Heart left ventricle (tissue), 16 donors: Measurements from ENCODE around the gene INPP4A. TPM values are rescaled to one million over a fixed set of nuclear protein-coding genes. Genes with fewer than 3 reads are reported as not detected.

Experiments used
- ATAC-seq, 4 donors: fragments of 200-7000 bp; cut with Tn5 transposase; one replicate each; pipeline ENCODE4 v1.9.1; 2020 to 2022; ENCODE audit warnings: moderate library complexity in 4 of 4, mild to moderate bottlenecking in 3 of 4, moderate number of reproducible peaks in 1 of 4
- DNase-seq, 5 donors: peaks; one replicate each; pipeline ENCODE4 v3.0.0-alpha.2; 2020
- H3K27ac ChIP-seq, 12 donors: fragments of 200-600 bp; sonication (generic) in 4 of 12; one replicate each; pipeline versions ENCODE4 v1.5.0 to v1.8.0; 2016 to 2022; ENCODE audit warnings: mild to moderate bottlenecking in 2 of 12
- H3K27me3 ChIP-seq, 9 donors: fragments of 200-600 bp; sonication (generic) in 2 of 9; one replicate each; pipeline versions ENCODE4 v1.5.1 to v1.8.0; 2016 to 2022; ENCODE audit warnings: mild to moderate bottlenecking in 3 of 9
- H3K36me3 ChIP-seq, 9 donors: fragments of 200-600 bp; sonication (generic) in 2 of 9; one replicate each; pipeline versions ENCODE4 v1.5.0 to v1.8.0; 2018 to 2022; ENCODE audit warnings: mild to moderate bottlenecking in 2 of 9
- H3K4me1 ChIP-seq, 12 donors: fragments of 200-600 bp; sonication (generic) in 4 of 12; one replicate each; pipeline versions ENCODE4 v1.5.0 to v1.8.0; 2016 to 2022; ENCODE audit warnings: mild to moderate bottlenecking in 3 of 12
- H3K4me3 ChIP-seq, 12 donors: fragments of 200-600 bp; sonication (generic) in 4 of 12; one replicate each; pipeline versions ENCODE4 v1.5.0 to v1.8.0; 2017 to 2022; ENCODE audit warnings: mild to moderate bottlenecking in 9 of 12, moderate library complexity in 4 of 12
- H3K9me3 ChIP-seq, 12 donors: fragments of 200-600 bp; sonication (generic) in 4 of 12; one replicate each; pipeline versions ENCODE4 v1.5.0 to v1.8.0; 2016 to 2022; ENCODE audit warnings: mild to moderate bottlenecking in 1 of 12
- POLR2A ChIP-seq, 2 donors: fragments of 450-650 bp; IDR thresholded peaks; one replicate each; pipeline ENCODE4 v1.6.1; 2017; ENCODE audit warnings: antibody characterized with exemption in 2 of 2, mild to moderate bottlenecking in 2 of 2, moderate library complexity in 2 of 2
- WGBS, 4 donors: extraction: QIAGEN DNeasy Blood & Tissue Kit in 2 of 4; methylation state at CpG; one replicate each; pipeline versions ENCODE4 v1.1.5 to v1.1.7; 2013 to 2018; 5-methylcytosine and 5-hydroxymethylcytosine counted together
- intact Hi-C, 10 donors: fragments of 100-400 bp; cut with DNase I; formaldehyde crosslinking; loops; one replicate each; pipeline versions ENCODE4 v1.11.1 to v1.14.2; 2022
- polyA plus RNA-seq, 2 donors: library from polyadenylated mRNA; stranded (reverse); fragments of 200-250 nt; gene quantifications; one replicate each; pipeline ENCODE4 v1.2.3, GENCODE V29; 2013
- total RNA-seq, 9 donors: library from RNA; depleted of rRNA in 2 of 9; stranded (reverse); fragments of >200 nt in 2 of 9; fragmentation: NEBNext Ultra II Directional in 3 of 9; extraction: Animal tissue kit (Norgen Biotek cat#: 25700) in 3 of 9; gene quantifications; one replicate each; pipeline versions ENCODE4 v1.1.0 to v1.2.4, GENCODE V29; 2016 to 2023
- TF ChIP-seq, protein P1 (sequence below), 12 donors: fragments of 200-600 bp; sonication (generic) in 4 of 12; IDR thresholded peaks; one replicate each; pipeline versions ENCODE4 v1.5.0 to v1.8.0; 2018 to 2022; ENCODE audit warnings: antibody characterized with exemption in 12 of 12, mild to moderate bottlenecking in 5 of 12
- donor health status: ischemic (EF 13 %, LVEDD 7.1; RV severe dilation, severe dysfunction).
- donor health status: healthy with polysubstance abuse.
- donor health status: DM: no; HTN: yes; CAD: no.
- donor health status: DM: no; HTN: no; CAD: no.
- donor health status: ischemic (EF 25% LVEDD 6.9; RV normal size, moderate dysfunction).
- donor health status: ischemic (EF 25% LVEDD 5.7; RV mildly dilated, moderate dysfunction).
- donor health status: healthy.
- donor health status: DM: yes; HTN: yes; CAD: no.
- donor health status: ischemic (EF 35%, LVEDD 5.7; RV mildly dilated, moderate dysfunction).
- donor health status: nonischemic (EF 11% LVEDD 7.7; RV severe dilation, severe dysfunction).
- donor health status: DM: yes; HTN: yes; CAD: no.
- donor health status: PGD.
- donor health status: ischemic (EF 29% LVEDD 5.4; RV normal size, mild dysfunction).
- donor health status: nonischemic (EF 23%, LVEDD 6.1; RV moderate dilation, normal function).

INPP4A gene
- total and polyA plus RNA-seq, 11 donors: 5.1 to 30.5 (median 20.3) TPM

DNA sequence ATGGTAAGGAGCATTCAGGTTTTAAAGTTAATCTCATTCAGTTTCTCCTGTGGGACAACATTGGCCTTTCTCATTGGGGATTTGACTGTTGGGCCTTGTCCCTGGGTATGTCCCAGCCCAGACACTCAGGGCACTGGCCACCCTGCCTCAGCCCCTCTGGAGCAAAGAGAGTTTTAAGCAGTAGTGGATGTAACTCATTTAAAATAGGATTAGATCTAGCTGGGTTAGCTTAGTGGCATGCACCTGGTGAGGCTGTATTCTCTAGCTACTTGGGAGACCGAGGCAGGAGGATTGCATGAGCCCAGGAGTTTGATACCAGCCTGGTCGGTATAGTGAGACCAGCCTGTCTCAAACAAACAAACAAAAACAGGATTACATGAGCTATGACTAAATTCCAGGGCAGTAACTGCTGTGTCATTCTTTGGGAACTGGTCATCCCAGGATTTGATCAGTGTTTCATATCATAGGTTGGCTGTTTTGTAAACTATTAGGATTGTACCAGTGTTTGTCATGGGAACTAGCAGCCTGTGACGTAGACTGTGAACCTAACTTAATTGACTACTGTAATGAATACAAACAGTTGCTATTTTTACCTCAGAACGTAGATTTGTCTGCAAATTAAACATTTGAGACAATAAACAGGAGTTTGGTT, 12.5 kb downstream of the INPP4A start:
- Histone ChIP-seq H3K27me3 (no peaks in the 10 kb centered on the region), H3K36me3 (peaks cover 0 to 11% (median 0%) of the 10 kb centered on the region in 9 donors), H3K27ac (peak overlapping the region in 1 of 12 donors; percentile 17), H3K9me3 (no peaks in the 10 kb centered on the region), H3K4me1 (peaks cover 0 to 100% (median 47%) of the 10 kb centered on the region in 12 donors), H3K4me3 (no peak overlapping the region)
- WGBS, 4 donors: 89 to 94% (median 90%) methylated on average over 4 of the region's 4 CpGs
- TF ChIP-seq POLR2A (IDR thresholded peaks at IDR 0.05): no peak
- TF ChIP-seq, protein P1, sequence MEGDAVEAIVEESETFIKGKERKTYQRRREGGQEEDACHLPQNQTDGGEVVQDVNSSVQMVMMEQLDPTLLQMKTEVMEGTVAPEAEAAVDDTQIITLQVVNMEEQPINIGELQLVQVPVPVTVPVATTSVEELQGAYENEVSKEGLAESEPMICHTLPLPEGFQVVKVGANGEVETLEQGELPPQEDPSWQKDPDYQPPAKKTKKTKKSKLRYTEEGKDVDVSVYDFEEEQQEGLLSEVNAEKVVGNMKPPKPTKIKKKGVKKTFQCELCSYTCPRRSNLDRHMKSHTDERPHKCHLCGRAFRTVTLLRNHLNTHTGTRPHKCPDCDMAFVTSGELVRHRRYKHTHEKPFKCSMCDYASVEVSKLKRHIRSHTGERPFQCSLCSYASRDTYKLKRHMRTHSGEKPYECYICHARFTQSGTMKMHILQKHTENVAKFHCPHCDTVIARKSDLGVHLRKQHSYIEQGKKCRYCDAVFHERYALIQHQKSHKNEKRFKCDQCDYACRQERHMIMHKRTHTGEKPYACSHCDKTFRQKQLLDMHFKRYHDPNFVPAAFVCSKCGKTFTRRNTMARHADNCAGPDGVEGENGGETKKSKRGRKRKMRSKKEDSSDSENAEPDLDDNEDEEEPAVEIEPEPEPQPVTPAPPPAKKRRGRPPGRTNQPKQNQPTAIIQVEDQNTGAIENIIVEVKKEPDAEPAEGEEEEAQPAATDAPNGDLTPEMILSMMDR (IDR thresholded peaks at IDR 0.05): no peak
- ATAC-seq (no peak), DNase-seq (no peak)
- intact Hi-C loops: loop anchor here in 1 of 10 donors (1.0 kb wide), 1 partner anchor 38 kb away; no protein-coding TSS in a partner anchor

DNA sequence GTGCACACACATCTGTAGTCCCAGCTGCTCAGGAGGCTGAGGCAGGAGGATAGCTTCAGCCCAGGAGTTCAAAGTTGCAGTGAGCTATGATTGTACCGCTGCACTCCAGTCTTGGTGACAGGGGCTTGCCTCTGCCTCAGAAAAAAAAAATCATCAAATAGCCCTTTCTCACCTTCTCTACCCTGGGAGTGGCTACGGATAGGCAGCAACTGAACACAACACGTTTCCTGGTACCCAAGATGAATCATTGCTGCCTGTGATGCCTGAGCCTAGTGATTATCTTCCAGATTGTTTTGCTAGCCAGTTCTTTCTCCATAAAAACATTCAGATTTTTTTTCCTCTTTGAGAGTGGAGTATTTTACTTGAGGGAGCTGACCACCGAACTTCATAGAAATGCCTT, 13.5 kb downstream of the INPP4A start:
- 89 to 92% (median 90%) methylated on average over 4 of the region's 4 CpGs for WGBS, 4 donors
- Histone ChIP-seq H3K4me1 (peaks cover 0 to 100% (median 47%) of the 10 kb centered on the region in 12 donors), H3K27me3 (no peaks in the 10 kb centered on the region), H3K36me3 (peaks cover 0 to 11% (median 0%) of the 10 kb centered on the region in 9 donors), H3K27ac (no peak overlapping the region), H3K4me3 (no peak overlapping the region), H3K9me3 (no peaks in the 10 kb centered on the region)
- ATAC-seq (no peak), DNase-seq (no peak)
- intact Hi-C loops: no loop called here
- TF ChIP-seq POLR2A (IDR thresholded peaks at IDR 0.05): no peak
- TF ChIP-seq, protein P1 (IDR thresholded peaks at IDR 0.05): no peak

DNA sequence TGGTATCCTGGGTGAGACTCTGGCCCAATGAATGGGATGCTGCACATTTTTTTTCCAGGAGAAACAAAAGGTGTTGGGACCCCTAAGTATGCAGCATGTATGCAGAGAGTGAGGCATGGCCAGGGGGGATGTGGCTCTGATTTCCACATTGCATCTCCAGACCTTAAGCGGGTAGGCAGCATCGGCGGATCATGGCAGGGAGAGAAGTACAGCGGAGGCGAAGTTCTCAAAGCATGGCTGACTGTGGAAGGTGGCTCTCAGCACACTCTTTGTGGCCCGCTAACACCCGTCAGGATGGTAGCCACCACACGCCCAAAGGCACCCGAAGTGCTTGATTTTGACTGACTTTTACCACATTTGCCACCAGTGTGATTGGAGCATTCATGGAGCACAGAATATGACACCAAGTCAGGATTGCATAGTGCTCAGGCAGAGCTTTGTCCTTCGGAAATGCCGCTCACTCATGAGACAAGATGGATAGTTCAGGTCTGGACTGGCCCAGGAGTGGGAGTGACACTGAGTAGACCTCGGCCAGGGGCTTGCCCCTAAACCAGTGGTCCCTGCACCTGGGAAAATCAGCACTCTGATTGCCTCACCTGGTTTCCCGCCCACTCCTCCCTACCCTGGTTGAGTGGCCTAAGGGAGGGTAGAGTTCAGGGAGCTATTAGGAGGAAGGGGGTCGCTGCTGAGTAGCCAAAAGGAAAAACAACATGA, 14.2 kb downstream of the INPP4A start:
- H3K9me3 ChIP-seq: no peaks in the 10 kb centered on the region
- peaks cover 0 to 100% (median 47%) of the 10 kb centered on the region in 12 donors for H3K4me1 ChIP-seq
- TF ChIP-seq, protein P1 (IDR thresholded peaks at IDR 0.05): no peak
- no peak for TF ChIP-seq POLR2A (IDR thresholded peaks at IDR 0.05)
- 94 to 99% (median 97%) methylated on average over 13 to 14 of the region's 14 CpGs for WGBS, 4 donors
- ATAC-seq: no peak
- no peak overlapping the region for H3K4me3 ChIP-seq
- DNase-seq: no peak
- intact Hi-C loops: no loop called here
- H3K27ac ChIP-seq: peak overlapping the region in 1 of 12 donors; percentile 96
- peaks cover 0 to 11% (median 0%) of the 10 kb centered on the region in 9 donors for H3K36me3 ChIP-seq
- H3K27me3 ChIP-seq: no peaks in the 10 kb centered on the region

DNA sequence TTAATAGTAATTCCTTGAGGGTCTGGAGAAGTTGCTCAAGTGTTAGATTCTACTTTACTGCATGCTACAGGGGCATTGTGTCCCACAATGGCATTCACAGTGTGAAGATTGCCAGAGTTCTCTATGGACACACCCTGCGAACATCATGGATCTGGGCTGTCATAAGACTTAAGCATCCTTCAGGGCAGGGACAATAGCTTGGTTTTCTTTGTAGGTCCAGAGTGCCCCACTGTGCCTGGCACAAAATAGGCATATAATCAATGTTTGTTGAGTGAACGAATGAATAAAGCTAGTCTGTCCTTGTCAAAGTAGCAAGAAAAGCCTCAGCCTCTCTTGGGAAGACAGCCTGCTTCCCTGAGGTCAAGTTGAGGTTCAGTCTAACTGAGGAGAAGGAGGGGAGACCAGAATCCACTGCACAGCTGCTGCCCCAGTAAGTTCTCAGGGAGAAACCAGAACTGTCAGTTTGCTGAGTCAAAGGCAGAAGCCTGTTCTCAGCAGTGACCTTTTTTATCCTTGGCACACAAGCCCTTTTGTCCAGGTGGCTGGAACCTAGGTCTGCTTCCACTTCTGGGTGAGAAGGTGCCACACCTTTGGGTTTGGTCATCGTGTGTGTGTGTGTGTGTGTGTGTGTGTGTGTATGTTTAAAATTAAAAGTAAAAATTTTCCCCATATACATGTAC, 15.0 kb downstream of the INPP4A start:
- Histone ChIP-seq H3K4me1 (peaks cover 0 to 100% (median 47%) of the 10 kb centered on the region in 12 donors), H3K4me3 (no peak overlapping the region), H3K9me3 (no peaks in the 10 kb centered on the region), H3K27ac (peak overlapping the region in 2 of 12 donors; percentile 24 to 96), H3K36me3 (peaks cover 0 to 11% (median 0%) of the 10 kb centered on the region in 9 donors), H3K27me3 (no peaks in the 10 kb centered on the region)
- WGBS, 4 donors: 60 to 81% (median 61%) methylated on average over 3 of the region's 3 CpGs
- ATAC-seq (peak in 2 of 4 donors; percentile 11 to 36), DNase-seq (no peak)
- intact Hi-C loops: no loop called here
- no peak for TF ChIP-seq POLR2A (IDR thresholded peaks at IDR 0.05)
- TF ChIP-seq, protein P1 (IDR thresholded peaks at IDR 0.05): no peak
